GM18508 (cell line): ENCODE results near the gene AMIGO1.

Experiments used
- ATAC-seq: cut with Tn5 transposase; IDR thresholded peaks from one replicate; pipeline ENCODE4 v1.9.1; 2021; ENCODE audit warnings: moderate number of reproducible peaks; ENCODE audit not compliant: insufficient read depth, unreplicated experiment

AMIGO1 gene

DNA sequence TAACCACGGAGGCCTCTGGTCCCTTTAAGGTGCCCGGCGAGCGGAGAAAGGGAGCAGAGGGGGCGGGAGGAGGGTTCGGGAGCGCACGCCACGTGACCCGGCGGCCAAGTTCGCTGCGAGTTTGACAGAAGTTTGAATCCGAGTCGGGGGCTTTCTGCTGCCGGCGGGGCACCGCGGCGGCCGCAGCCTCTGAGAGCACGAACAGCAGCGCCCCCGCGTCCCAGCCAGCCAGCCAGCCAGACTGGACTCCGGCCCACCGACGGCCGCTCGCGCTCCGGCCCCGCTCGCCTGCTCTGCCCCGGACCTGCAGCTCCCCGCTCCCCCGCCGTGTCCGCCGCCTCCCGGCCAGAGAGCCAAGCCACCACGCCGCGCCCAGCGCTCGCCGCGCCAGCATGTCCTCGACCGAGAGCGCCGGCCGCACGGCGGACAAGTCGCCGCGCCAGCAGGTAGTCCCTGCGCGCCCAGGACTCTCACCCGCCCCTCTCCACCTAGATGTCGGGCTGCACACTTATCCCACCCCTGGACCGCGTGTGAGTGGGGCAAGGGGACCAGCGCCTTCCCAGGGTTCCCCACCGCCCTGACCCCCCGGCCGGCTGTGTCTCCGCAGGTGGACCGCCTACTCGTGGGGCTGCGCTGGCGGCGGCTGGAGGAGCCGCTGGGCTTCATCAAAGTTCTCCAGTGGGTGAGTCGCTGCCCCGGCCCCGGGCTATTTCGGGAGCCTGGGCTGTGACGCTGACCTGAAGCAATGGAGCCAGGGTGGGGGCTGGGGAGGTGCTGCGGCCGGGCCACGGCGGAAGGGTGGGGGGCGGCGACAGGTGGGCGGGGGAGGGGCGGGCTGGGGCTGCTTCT, 42.9 kb downstream of the AMIGO1 start, which contains the start of gene SYPL2:
TSS of gene SYPL2 (plus strand) at position 95 of the 849 bp plus-strand sequence. CDS start at position 393, 298 bp downstream.
- no peak for ATAC-seq

DNA sequence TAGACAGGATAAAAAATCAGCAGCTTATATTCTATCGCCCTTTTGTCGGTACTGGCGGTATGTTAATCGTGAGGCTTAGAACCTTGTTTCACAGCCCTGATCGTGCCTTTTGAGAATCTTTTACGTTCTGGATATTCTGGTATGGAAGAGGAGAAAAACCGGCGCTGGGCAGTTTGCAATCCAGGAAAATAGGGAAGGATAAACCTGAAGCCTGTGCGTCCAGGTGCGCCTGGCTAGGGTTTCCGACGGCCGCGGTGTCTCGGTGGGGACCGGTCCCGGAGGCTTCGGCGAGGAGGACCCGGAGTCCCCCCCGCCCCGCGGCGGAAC, 43.4 kb downstream of the AMIGO1 start:
- no peak for ATAC-seq

DNA sequence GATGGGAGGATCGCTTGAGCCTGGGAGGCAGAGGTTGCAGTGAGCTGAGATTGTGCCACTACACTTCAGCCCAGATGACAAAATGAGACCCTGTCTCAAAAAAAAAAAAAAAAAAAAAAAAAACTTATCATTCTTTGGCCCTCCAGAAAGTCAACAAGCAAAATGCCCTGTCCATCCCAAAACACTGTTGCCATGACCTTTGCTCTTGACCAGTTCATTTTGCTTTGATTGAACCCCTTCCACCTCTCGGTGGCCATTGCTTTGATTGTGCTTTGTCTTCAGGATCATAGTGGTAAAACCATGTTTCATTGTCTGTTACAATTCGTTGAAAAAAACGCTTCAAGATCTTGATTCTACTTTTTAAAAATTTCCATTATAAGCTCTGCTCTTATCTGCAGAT, 51.7 kb downstream of the AMIGO1 start:
- no peak for ATAC-seq

DNA sequence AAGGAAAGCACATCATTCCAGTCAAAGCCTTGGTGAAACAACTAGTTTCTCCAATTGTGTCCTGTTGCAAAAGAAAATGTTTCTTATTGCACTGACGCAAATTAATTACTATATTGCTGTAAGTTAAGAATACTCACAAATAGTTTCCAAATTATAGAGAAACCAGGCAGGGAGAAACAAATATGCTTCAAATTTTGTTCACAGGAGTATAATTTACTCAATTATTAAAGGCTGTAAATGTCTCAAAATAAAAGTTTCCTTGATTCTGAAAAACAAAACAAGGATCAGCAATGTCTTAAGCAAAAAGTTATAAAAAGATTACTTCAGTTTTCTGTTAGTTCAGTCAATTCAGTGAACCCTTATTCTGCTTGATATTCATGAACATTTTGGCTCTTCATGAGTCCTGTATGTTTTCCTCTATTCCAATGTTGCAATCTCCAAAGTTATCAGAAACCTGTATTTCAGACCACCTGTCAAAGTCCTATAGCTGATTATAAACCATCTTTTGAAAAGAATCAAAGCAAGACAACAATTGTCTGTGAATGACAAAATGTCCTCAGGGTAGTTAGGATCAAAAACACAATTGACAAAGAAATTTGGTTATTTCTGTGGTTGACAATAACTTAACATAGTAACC, 54.9 kb downstream of the AMIGO1 start:
- no peak for ATAC-seq
